Cardiac muscle cell (in vitro differentiated cells and primary cell): Measurements from ENCODE around the gene TUSC1. TPM values are rescaled to one million over a fixed set of nuclear protein-coding genes. Genes with fewer than 3 reads are reported as not detected.
"Not testable (repeated sequence)": the region's sequence is repeated elsewhere in the genome, so short reads cannot be mapped to it uniquely, and the experiment has no call there.

Source experiments
- DNase-seq, 2 donors: peaks; one replicate each; pipeline versions ENCODE4 v3.0.0 to v3.0.0-alpha.2; 2010 to 2017; ENCODE audit warnings: low read depth in 1 of 2, low spot score in 1 of 2
- H3K27ac ChIP-seq: fragments of 200-600 bp; sonication (generic); 2 replicates; pipeline ENCODE4 v1.5.1; 2016
- H3K27me3 ChIP-seq: fragments of 200-600 bp; sonication (generic); 2 replicates; pipeline ENCODE4 v1.6.0; 2016; ENCODE audit warnings: control low read depth
- H3K36me3 ChIP-seq: fragments of 200-600 bp; sonication (generic); 2 replicates; pipeline ENCODE4 v1.5.1; 2016; ENCODE audit warnings: control low read depth
- H3K4me1 ChIP-seq: fragments of 200-600 bp; sonication (generic); 2 replicates; pipeline ENCODE4 v1.8.1; 2017; ENCODE audit warnings: low read depth, mild to moderate bottlenecking, mixed run types
- H3K4me3 ChIP-seq: fragments of 200-600 bp; sonication (generic); 2 replicates; pipeline ENCODE4 v1.5.1; 2016; ENCODE audit warnings: mild to moderate bottlenecking
- H3K9me3 ChIP-seq: fragments of 200-600 bp; sonication (generic); 2 replicates; pipeline ENCODE4 v1.5.1; 2017; ENCODE audit warnings: low read depth, mild to moderate bottlenecking, control low read depth
- CTCF ChIP-seq: IDR thresholded peaks from 2 replicates; pipeline ENCODE4 v1.5.1; 2012; ENCODE audit warnings: low read depth, mild to moderate bottlenecking, low read length
- polyA plus RNA-seq: library from polyadenylated mRNA; unstranded; fragments of >200 nt; fragmentation: Nextera tagmentation; extraction: Ambion mirVana; gene quantifications from 2 replicates; pipeline ENCODE4 v1.2.1, GENCODE V29; 2016
- total RNA-seq: library from RNA; depleted of rRNA; stranded (reverse); fragments of >200 nt; gene quantifications from 2 replicates; pipeline ENCODE4 v1.2.3, GENCODE V29; 2016

Gene TUSC1
- total and polyA plus RNA-seq, 2 experiments from 2014 or later: 27.3 to 29.2 TPM

- no peak for TF ChIP-seq CTCF
- H3K9me3 ChIP-seq: no peaks in the 10 kb centered on the region
- H3K27ac ChIP-seq: no peak overlapping the region
- H3K4me1 ChIP-seq: peaks cover 5% of the 10 kb centered on the region
- H3K27me3 ChIP-seq: no peaks in the 10 kb centered on the region
- no peak overlapping the region for H3K4me3 ChIP-seq
- H3K36me3 ChIP-seq: no peaks in the 10 kb centered on the region
- no peak for DNase-seq
These were observed 26.6 kb upstream of the TUSC1 start for GRCh38 chr9:25704800-25705199.

GRCh38 chr9:25703701-25704357 is 25.6 kb upstream of the TUSC1 start:
- H3K27ac ChIP-seq: no peak overlapping the region
- H3K36me3 ChIP-seq: no peaks in the 10 kb centered on the region
- H3K4me3 ChIP-seq: no peak overlapping the region
- TF ChIP-seq CTCF: no peak
- DNase-seq: peak in 1 of 2 donors; percentile 67
- no peaks in the 10 kb centered on the region for H3K27me3 ChIP-seq
- H3K4me1 ChIP-seq: peaks cover 5% of the 10 kb centered on the region
- no peaks in the 10 kb centered on the region for H3K9me3 ChIP-seq

GRCh38 chr9:25702536-25702935 is 24.3 kb upstream of the TUSC1 start:
- H3K4me3 ChIP-seq: no peak overlapping the region
- no peak for TF ChIP-seq CTCF
- no peaks in the 10 kb centered on the region for H3K9me3 ChIP-seq
- H3K36me3 ChIP-seq: no peaks in the 10 kb centered on the region
- peaks cover 5% of the 10 kb centered on the region for H3K4me1 ChIP-seq
- H3K27me3 ChIP-seq: no peaks in the 10 kb centered on the region
- no peak overlapping the region for H3K27ac ChIP-seq
- DNase-seq: no peak

- not testable (repeated sequence) for H3K36me3 ChIP-seq, H3K4me3 ChIP-seq, H3K4me1 ChIP-seq, H3K9me3 ChIP-seq, H3K27ac ChIP-seq, H3K27me3 ChIP-seq
- peak in 1 of 2 donors; percentile 49 for DNase-seq
These were observed 22.7 kb upstream of the TUSC1 start for GRCh38 chr9:25700899-25701298.

GRCh38 chr9:25700430-25700829 is 22.2 kb upstream of the TUSC1 start:
- no peak for TF ChIP-seq CTCF
- H3K4me3 ChIP-seq: no peak overlapping the region
- peaks cover 5% of the 10 kb centered on the region for H3K4me1 ChIP-seq
- H3K27me3 ChIP-seq: no peaks in the 10 kb centered on the region
- no peaks in the 10 kb centered on the region for H3K9me3 ChIP-seq
- peak in 1 of 2 donors; percentile 10 for DNase-seq
- no peak overlapping the region for H3K27ac ChIP-seq
- no peaks in the 10 kb centered on the region for H3K36me3 ChIP-seq

GRCh38 chr9:25691786-25692185 is 13.5 kb upstream of the TUSC1 start:
- Histone ChIP-seq H3K4me3 (no peak overlapping the region), H3K9me3 (no peaks in the 10 kb centered on the region), H3K27ac (no peak overlapping the region), H3K27me3 (no peaks in the 10 kb centered on the region), H3K36me3 (no peaks in the 10 kb centered on the region), H3K4me1 (peaks cover 6% of the 10 kb centered on the region)
- TF ChIP-seq CTCF: no peak
- DNase-seq: peak in 1 of 2 donors; percentile 71
